GM18517 (cell line): ENCODE results near the gene CHKB.
A peak's percentile ranks its signal among the peaks of the same experiment; 100 is the strongest.

ENCODE experiments used
- ATAC-seq: cut with Tn5 transposase; IDR thresholded peaks from one replicate; pipeline ENCODE4 v1.9.1; 2021; ENCODE audit warnings: mild to moderate bottlenecking, moderate library complexity; ENCODE audit not compliant: unreplicated experiment

The CHKB gene

GRCh38 chr22:50600538-50600937, 17.9 kb upstream of the CHKB start, which contains the start of gene MAPK8IP2:
Gene MAPK8IP2, plus strand, starts transcription at chr22:50600793. Its CDS starts 26 bp downstream, at chr22:50600819.
- ATAC-seq = no peak

GRCh38 chr22:50599816-50600455, 17.3 kb upstream of the CHKB start:
- ATAC-seq = no peak

- no peak for ATAC-seq
These were observed 14.4 kb upstream of the CHKB start for GRCh38 chr22:50597097-50597496.

GRCh38 chr22:50595189-50595588, 12.5 kb upstream of the CHKB start:
- ATAC-seq = no peak

- ATAC-seq = no peak
These were observed 4.8 kb upstream of the CHKB start for GRCh38 chr22:50587407-50587806.

- ATAC-seq = no peak
These were observed 3.8 kb upstream of the CHKB start for GRCh38 chr22:50586416-50586815.

- no peak for ATAC-seq
These were observed 3.1 kb upstream of the CHKB start for GRCh38 chr22:50585781-50586180.

GRCh38 chr22:50585238-50585637, 2.6 kb upstream of the CHKB start:
- ATAC-seq = no peak

GRCh38 chr22:50584106-50585096, 1.8 kb upstream of the CHKB start:
- no peak for ATAC-seq

- peak; percentile 33 for ATAC-seq
These were observed 729 bp upstream of the CHKB start for GRCh38 chr22:50583294-50583861.

GRCh38 chr22:50581950-50582492, 628 bp downstream of the CHKB start:
- ATAC-seq = no peak

- ATAC-seq = no peak
These were observed 1.4 kb downstream of the CHKB start for GRCh38 chr22:50581031-50581949.

GRCh38 chr22:50579752-50580151, 2.9 kb downstream of the CHKB start:
- no peak for ATAC-seq

- no peak for ATAC-seq
These were observed 3.8 kb downstream of the CHKB start for GRCh38 chr22:50578776-50579310.

GRCh38 chr22:50577987-50578775, 4.5 kb downstream of the CHKB start, which contains the start of gene CPT1B:
Gene CPT1B, minus strand, starts transcription at chr22:50578427. Its CDS starts 512 bp downstream, at chr22:50577915.
- no peak for ATAC-seq

GRCh38 chr22:50577697-50577986, 5.0 kb downstream of the CHKB start:
- no peak for ATAC-seq

GRCh38 chr22:50576806-50577696, 5.6 kb downstream of the CHKB start:
- ATAC-seq = no peak

GRCh38 chr22:50576070-50576469, 6.6 kb downstream of the CHKB start:
- ATAC-seq = no peak
